ENCODE measurements around the gene AQP6. TPM values are rescaled to one million over a fixed set of nuclear protein-coding genes. Genes with fewer than 3 reads are reported as not detected.
A peak's percentile ranks its signal among the peaks of the same experiment; 100 is the strongest.

AQP6 gene
- total RNA-seq, 2 experiments from 2014 or later = not detected

DNA sequence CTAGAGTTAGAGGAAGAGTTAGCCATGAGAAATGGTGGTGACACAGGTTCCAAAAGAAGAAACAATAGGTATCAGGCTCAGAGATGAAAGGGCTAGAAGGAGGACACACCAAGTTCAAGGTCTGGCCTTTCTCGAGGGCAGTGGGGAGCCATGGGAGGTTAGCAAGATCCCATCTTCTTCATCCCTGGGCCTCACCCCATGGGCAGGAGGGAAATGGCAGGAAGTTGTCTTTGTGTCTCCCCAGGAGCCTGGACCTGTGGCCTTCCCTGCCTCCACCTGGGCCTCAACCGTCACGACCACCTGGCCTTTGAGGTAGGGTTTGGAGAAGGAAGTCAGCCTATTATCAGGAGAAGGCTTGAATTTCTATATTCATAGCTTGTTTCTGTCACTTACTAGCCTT is 28.0 kb upstream of the AQP6 start:
- intact Hi-C loops (cut with micrococcal nuclease) = loop anchor here (1.0 to 5.0 kb wide), 3 partner anchors 42 to 168 kb away; partner anchors contain the start of gene FAIM2
- peak overlapping the region; percentile 81 for H3K27ac Mint-ChIP-seq
- no peaks in the 10 kb centered on the region for H3K27me3 Mint-ChIP-seq
- H3K36me3 Mint-ChIP-seq = no peaks in the 10 kb centered on the region
- ChIA-PET POLR2A (interaction anchor here (1.1 kb wide), 1 partner anchor 140 kb away, joined by 3 read pairs; no protein-coding TSS in a partner anchor), CTCF (interaction anchor here (0.8 to 6.4 kb wide), 14 partner anchors 12 to 459 kb away, joined by 3 to 95 read pairs (median 10); partner anchors contain the start of gene COX14)
- peaks cover 33% of the 10 kb centered on the region for H3K4me1 Mint-ChIP-seq (ENCODE audit: low read depth)
- H3K4me3 Mint-ChIP-seq = no peak overlapping the region
- H3K9me3 Mint-ChIP-seq = no peaks in the 10 kb centered on the region
- DNase-seq = no peak

DNA sequence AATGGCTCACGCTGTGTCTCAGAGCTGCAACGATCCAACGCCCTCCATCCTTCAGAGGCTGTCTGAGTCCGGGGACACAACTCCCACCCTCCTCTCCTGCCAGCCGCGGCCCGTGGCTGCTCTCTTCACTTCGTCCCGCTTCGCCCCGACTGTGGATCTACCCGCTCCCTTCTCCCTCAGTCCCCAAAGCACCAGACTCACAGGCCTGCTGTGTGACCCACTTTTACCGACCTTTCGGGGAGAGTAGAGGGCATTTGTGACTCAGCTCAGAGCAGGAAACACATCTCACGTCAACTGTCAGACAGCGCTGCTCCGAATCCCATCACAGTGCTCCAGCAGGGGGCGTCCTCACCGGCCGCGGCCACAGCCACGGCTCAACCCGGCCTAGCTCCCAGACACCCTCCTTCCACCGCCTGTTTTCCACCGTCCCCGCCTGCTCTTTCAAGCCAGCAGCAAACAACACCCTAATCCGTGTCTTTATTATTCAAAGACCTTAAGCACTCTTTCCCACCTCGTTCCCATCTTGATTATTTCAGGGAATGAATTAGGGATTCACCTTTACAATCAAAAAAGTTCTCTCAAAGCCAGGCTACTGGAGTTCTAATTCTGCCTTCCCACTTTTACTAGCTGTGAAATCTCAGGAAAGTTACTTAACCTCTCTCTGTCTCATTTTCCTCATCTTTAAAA is 27.2 kb upstream of the AQP6 start:
- no peaks in the 10 kb centered on the region for H3K36me3 Mint-ChIP-seq
- peaks cover 33% of the 10 kb centered on the region for H3K4me1 Mint-ChIP-seq (ENCODE audit: low read depth)
- DNase-seq = peak; percentile 93
- H3K27ac Mint-ChIP-seq = peak overlapping the region; percentile 81
- H3K9me3 Mint-ChIP-seq = no peaks in the 10 kb centered on the region
- CTCF ChIA-PET = interaction anchor here (0.6 to 6.4 kb wide), 58 partner anchors 8 to 1073 kb away, joined by 3 to 95 read pairs (median 4); partner anchors contain the start of genes BCDIN3D, COX14, LIMA1 and NCKAP5L
- POLR2A ChIA-PET = interaction anchor here (0.7 to 1.3 kb wide), 3 partner anchors 102 to 204 kb away, joined by 3 to 4 read pairs (median 4); partner anchors contain the start of genes BCDIN3D and TMBIM6
- H3K27me3 Mint-ChIP-seq = no peaks in the 10 kb centered on the region
- peak overlapping the region; percentile 70 for H3K4me3 Mint-ChIP-seq
- intact Hi-C loops (cut with micrococcal nuclease) = loop anchor here (1.0 to 5.0 kb wide), 3 partner anchors 43 to 169 kb away; partner anchors contain the start of gene FAIM2

DNA sequence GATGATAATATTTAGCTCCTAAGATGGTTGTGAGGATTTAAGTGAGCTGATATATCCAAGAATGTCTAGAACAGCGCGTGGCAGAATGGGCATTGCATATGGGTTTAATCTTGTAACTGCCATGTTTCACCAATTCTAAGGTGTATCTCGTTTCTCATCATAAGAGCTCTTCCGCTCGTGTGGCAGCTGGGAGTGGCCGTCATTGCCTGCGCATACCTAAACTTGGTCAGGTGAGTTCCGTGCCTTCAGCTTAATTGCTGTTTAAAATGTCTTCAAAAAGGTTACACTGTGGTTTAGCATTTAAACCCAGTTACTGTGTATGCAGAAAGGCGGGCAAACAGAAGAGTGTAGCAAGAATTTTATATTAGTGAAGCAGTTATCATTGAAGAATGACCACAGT is 26.7 kb upstream of the AQP6 start:
- no peak for DNase-seq
- H3K9me3 Mint-ChIP-seq = no peaks in the 10 kb centered on the region
- peaks cover 33% of the 10 kb centered on the region for H3K4me1 Mint-ChIP-seq (ENCODE audit: low read depth)
- CTCF ChIA-PET = interaction anchor here (0.7 to 6.4 kb wide), 50 partner anchors 9 to 338 kb away, joined by 3 to 95 read pairs (median 4); partner anchors contain the start of genes BCDIN3D, COX14, LIMA1 and NCKAP5L
- H3K27ac Mint-ChIP-seq = no peak overlapping the region
- POLR2A ChIA-PET = interaction anchor here (0.7 to 1.3 kb wide), 2 partner anchors 103 to 205 kb away, joined by 4 read pairs; partner anchors contain the start of genes BCDIN3D and TMBIM6
- no peak overlapping the region for H3K4me3 Mint-ChIP-seq
- intact Hi-C loops (cut with micrococcal nuclease) = loop anchor here (5.0 kb wide), 2 partner anchors 44 to 79 kb away; partner anchors contain the start of gene FAIM2
- peaks cover 2% of the 10 kb centered on the region for H3K27me3 Mint-ChIP-seq
- no peaks in the 10 kb centered on the region for H3K36me3 Mint-ChIP-seq

DNA sequence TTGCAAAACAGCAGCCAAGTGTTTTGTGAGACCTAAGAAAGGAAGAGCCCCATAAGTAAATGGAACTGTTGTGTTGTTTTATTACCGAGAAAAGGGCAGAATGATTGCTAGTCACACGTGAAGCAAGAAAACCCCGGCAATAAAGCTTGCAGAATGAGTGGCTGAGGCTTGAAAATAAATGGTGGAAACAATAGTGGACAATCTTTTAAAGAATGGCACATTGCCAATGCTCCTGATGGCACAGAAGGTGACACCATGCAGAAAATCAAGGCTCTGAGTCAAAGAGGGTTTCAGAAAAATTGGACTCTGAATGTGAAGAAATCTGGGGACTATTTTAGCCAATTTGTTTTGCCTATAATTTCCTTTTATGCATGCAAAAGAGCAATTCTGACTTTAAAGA is 26.2 kb upstream of the AQP6 start:
- CTCF ChIA-PET = interaction anchor here (0.8 to 6.4 kb wide), 28 partner anchors 9 to 238 kb away, joined by 3 to 95 read pairs (median 6); partner anchors contain the start of genes COX14, NCKAP5L and TMBIM6
- no peaks in the 10 kb centered on the region for H3K9me3 Mint-ChIP-seq
- no peaks in the 10 kb centered on the region for H3K36me3 Mint-ChIP-seq
- intact Hi-C loops (cut with micrococcal nuclease) = loop anchor here (5.0 kb wide), 2 partner anchors 44 to 79 kb away; partner anchors contain the start of gene FAIM2
- no peak for DNase-seq
- H3K27ac Mint-ChIP-seq = no peak overlapping the region
- POLR2A ChIA-PET = no interaction called here
- H3K27me3 Mint-ChIP-seq = peaks cover 4% of the 10 kb centered on the region
- H3K4me1 Mint-ChIP-seq (ENCODE audit: low read depth) = peaks cover 33% of the 10 kb centered on the region
- H3K4me3 Mint-ChIP-seq = no peak overlapping the region

DNA sequence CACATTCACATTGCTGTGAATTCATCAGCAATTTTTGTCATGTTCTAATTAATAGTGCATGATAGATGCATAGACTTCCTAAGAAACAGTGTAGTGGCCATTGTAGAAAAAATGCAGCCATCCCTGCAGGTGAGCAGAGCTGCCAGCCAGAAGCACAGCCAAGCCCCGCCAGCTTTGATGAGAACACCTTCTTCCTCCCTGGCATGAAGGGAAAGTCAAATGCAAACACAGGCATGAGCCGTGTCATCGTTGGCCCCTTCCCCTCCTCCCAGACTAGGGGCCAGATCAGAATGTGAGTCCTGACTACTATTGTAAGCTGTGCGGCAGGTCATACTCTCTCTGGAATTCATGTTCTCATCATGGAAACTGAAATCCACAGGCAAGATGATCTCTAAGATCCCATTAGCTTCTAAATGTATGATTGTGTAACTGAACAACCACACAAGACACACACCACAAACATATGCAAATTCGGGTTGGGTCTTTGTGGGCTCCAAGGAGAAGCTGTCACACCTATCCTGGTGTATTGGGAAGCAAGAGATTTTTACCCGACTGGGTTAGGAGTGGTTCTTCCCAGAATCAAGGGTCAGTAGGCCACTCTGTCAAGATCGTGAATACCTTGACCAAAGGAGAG is 25.0 kb upstream of the AQP6 start:
- Mint-ChIP-seq H3K4me3 (no peak overlapping the region), H3K4me1 (ENCODE audit: low read depth) (peaks cover 29% of the 10 kb centered on the region), H3K9me3 (no peaks in the 10 kb centered on the region), H3K36me3 (no peaks in the 10 kb centered on the region), H3K27ac (no peak overlapping the region), H3K27me3 (peaks cover 6% of the 10 kb centered on the region)
- no peak for DNase-seq
- intact Hi-C loops (cut with micrococcal nuclease) = loop anchor here (5.0 kb wide), 2 partner anchors 45 to 80 kb away; partner anchors contain the start of gene FAIM2
- CTCF ChIA-PET = interaction anchor here (0.6 to 6.4 kb wide), 5 partner anchors 9 to 206 kb away, joined by 3 to 95 read pairs (median 3); partner anchors contain the start of gene TMBIM6
- POLR2A ChIA-PET = no interaction called here

DNA sequence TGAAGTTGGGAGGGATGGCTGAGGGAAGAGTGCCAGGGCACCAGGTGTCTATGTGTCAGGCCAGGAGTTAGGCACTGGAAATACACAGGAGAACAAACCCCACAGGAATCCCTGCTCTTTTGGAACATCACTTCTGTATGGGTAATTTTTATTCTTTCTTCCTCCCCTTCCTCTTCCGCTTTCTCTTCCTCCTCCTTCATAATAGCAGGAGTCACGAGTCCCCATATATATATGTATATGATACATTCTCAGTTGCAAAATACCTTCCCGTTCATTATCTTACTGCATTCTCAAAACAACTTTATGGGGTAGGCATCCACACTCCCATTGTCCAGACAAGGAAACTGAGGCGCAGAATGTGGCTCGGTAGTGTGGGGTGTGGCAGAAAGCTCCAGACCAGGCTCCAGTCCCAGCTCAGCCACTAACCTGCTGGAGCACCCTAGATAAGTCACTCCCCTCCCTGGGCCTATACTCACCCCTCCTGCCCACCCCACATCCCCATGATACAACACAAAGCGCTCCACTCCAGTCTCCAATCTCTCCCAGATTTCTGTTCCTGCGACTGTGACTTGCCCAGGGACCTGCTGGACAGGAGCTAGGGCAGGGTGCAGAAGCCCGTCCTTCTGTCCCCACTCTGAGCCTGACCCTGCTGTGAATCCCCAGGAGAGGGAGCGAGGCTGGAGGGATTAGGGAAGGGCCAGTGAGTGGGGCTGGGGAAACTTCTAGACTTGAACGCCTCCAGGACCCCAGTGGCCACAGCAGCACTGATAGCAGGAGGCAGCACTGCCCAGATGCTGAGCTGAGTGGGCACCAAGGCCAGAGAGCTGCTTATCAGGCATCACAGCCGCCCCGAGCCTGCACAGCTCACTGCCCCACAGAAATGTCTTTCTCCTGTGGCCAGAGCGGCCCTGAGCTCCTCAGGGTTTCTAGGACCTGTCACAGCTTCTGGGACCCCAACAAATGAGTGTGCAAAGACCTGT is 23.6 kb upstream of the AQP6 start:
- DNase-seq = no peak
- Mint-ChIP-seq H3K27me3 (peaks cover 12% of the 10 kb centered on the region), H3K9me3 (no peaks in the 10 kb centered on the region), H3K27ac (no peak overlapping the region), H3K36me3 (no peaks in the 10 kb centered on the region), H3K4me1 (ENCODE audit: low read depth) (peaks cover 20% of the 10 kb centered on the region), H3K4me3 (no peak overlapping the region)
- intact Hi-C loops (cut with micrococcal nuclease) = loop anchor here (5.0 kb wide), 2 partner anchors 47 to 82 kb away; partner anchors contain the start of gene FAIM2
- ChIA-PET POLR2A (no interaction called here), CTCF (interaction anchor here (1.3 to 6.4 kb wide), 2 partner anchors 18 to 90 kb away, joined by 6 to 95 read pairs; no protein-coding TSS in a partner anchor)

DNA sequence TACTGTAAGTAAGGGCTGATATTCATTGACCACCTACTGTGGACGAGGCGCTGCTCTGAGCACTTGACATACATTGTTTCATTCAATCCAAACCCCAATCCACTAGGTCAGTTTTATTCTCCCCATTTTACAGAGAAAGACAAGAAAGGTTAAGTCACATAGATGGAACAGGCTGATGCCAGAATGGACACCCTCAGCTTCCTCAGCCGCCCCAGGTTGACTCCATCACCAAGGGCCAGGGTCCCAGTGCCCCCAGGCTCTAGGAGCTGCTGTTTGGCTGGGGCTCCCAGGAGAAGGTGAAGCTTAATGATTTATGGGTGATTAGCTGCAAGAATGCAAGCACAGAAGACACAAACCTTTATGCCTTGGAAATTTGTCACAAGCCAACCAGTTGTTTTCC is 22.9 kb upstream of the AQP6 start:
- H3K4me1 Mint-ChIP-seq (ENCODE audit: low read depth) = peaks cover 14% of the 10 kb centered on the region
- no peak overlapping the region for H3K4me3 Mint-ChIP-seq
- no peak for DNase-seq
- no peaks in the 10 kb centered on the region for H3K9me3 Mint-ChIP-seq
- intact Hi-C loops (cut with micrococcal nuclease) = loop anchor here (1.0 to 5.0 kb wide), 3 partner anchors 11 to 83 kb away; partner anchors contain the start of genes AQP5 and FAIM2
- ChIA-PET CTCF (interaction anchor here (1.3 to 6.4 kb wide), 2 partner anchors 17 to 90 kb away, joined by 6 to 95 read pairs; no protein-coding TSS in a partner anchor), POLR2A (no interaction called here)
- H3K36me3 Mint-ChIP-seq = no peaks in the 10 kb centered on the region
- H3K27me3 Mint-ChIP-seq = peaks cover 19% of the 10 kb centered on the region
- no peak overlapping the region for H3K27ac Mint-ChIP-seq

DNA sequence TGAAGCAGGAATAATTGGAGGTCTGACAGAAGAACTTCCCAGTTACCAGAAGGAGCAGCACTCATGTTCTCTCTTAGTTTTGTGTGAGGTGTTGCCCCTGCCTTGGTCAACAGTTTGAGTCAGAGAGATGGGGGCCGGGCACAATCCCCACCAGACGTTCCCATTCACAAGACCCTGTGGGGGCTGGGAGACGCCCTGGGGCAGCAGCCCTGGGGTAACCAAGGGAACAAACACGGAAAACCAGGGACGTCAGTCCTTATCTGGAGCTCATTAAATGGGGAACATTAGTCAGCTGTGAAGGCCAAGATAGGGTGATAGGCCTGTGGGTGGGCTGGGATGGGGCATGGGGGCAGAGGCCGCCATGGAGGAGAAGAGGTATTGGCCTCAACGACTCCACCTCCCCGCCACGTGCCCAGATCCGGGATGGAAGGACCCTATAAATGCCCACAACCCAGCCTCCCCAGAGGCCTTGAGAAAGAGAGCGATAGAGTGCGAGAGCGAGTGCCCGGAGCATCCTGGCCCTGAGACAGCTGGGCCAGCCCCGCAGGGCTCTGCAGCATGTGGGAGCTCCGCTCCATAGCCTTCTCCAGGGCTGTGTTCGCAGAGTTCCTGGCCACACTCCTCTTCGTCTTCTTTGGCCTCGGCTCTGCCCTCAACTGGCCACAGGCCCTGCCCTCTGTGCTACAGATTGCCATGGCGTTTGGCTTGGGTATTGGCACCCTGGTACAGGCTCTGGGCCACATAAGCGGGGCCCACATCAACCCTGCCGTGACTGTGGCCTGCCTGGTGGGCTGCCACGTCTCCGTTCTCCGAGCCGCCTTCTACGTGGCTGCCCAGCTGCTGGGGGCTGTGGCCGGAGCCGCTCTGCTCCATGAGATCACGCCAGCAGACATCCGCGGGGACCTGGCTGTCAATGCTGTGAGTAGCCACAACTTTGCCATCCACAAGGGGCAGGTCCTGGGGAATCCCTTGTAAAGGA is 22.2 kb upstream of the AQP6 start, which contains the start of gene AQP2:
Gene AQP2, plus strand, starts transcription at position 465 of the 979 bp plus-strand sequence. Its CDS starts 94 bp downstream, at position 559.
- DNase-seq = no peak
- no peak within 1 kb of the TSS for H3K27ac Mint-ChIP-seq
- CTCF ChIA-PET = interaction anchor here (1.3 to 6.4 kb wide), 2 partner anchors 16 to 89 kb away, joined by 6 to 95 read pairs; no protein-coding TSS in a partner anchor
- intact Hi-C loops (cut with micrococcal nuclease) = loop anchor here (1.0 kb wide), 1 partner anchor 11 kb away; the partner anchor contains the start of gene AQP5
- H3K36me3 Mint-ChIP-seq = no peaks in the 10 kb centered on the region
- peaks cover 7% of the 10 kb centered on the region for H3K4me1 Mint-ChIP-seq (ENCODE audit: low read depth)
- POLR2A ChIA-PET = no interaction called here
- peaks cover 21% of the 10 kb centered on the region for H3K27me3 Mint-ChIP-seq
- no peaks in the 10 kb centered on the region for H3K9me3 Mint-ChIP-seq
- H3K4me3 Mint-ChIP-seq = no peak within 1 kb of the TSS

DNA sequence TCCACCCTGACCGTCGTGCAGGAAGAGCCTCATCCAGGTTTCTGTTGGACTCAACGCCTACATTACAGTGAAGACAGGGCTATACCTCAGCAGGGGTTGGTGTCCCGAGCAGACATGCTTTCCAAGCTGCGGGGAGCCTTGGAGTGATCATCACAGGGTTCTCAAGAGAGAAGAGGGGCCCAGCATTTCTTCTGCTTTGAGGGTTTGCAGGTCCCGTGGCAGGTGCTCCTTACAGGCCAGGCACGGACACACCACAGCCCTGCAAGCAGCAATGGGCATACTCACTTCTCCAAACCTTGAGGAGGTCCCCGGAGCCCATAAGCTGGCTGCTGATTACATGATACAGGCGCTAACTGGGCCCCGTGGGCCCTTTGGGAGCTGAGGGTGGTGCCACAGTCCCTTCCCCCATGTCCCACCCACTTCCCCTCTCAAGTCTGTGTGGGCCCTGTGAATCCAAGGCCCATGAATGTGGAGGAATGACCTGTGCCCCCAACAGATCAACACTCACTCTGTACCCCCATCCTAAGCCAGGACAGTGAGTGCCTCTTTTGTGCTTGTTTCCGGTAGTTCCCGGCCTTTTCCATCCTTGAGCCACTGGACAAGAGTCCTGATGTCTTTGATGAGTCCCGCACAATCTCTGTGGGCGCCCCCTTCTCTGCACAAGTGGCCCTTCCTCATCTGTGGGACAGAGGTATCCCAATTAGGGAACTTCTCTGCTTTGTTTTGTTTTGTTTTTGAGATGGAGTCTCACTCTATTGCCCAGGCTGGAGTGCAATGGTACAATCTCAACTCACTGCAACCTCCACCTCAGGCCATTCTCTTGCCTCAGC is 21.1 kb upstream of the AQP6 start:
- Mint-ChIP-seq H3K4me1 (ENCODE audit: low read depth) (no peaks in the 10 kb centered on the region), H3K36me3 (no peaks in the 10 kb centered on the region), H3K9me3 (no peaks in the 10 kb centered on the region), H3K27me3 (peaks cover 27% of the 10 kb centered on the region), H3K27ac (no peak overlapping the region), H3K4me3 (no peak overlapping the region)
- ChIA-PET POLR2A (no interaction called here), CTCF (interaction anchor here (1.0 kb wide), 1 partner anchor 119 kb away, joined by 3 read pairs; no protein-coding TSS in a partner anchor)
- no peak for DNase-seq
- intact Hi-C loops (cut with micrococcal nuclease) = no loop called here

Measured in activated CD4-positive, alpha-beta memory T cell treated with anti-CD3 and anti-CD28 coated beads for 36 hours (primary cell).